GM12878 (cell line): Measurements from ENCODE around the gene ETNPPL. TPM values are rescaled to one million over a fixed set of nuclear protein-coding genes. Genes with fewer than 3 reads are reported as not detected.

Experiments
- ATAC-seq: fragments of 200-7000 bp; cut with Tn5 transposase; 3 replicates; pipeline ENCODE4 v1.9.1; 2020; ENCODE audit warnings: mild to moderate bottlenecking, moderate library complexity
- BruUV-seq: library from RNA; stranded (reverse); fragments of 400-500 nt; replicated peaks from 2 replicates; lab custom pipeline; 2021; lab: Mats Ljungman, UMichigan
- CTCF ChIA-PET: fragments of 300-600 bp; sonication (Branson Sonifier 250); formaldehyde crosslinking; extraction: SDS; loops from one replicate; lab custom pipeline; 2021; ENCODE audit warnings: inconsistent platforms; lab: Yijun Ruan, JAX
- POLR2A ChIA-PET: fragments of 350-600 bp; formaldehyde crosslinking; extraction: SDS; loops from one replicate; lab custom pipeline; 2021; ENCODE audit warnings: inconsistent platforms; lab: Charles Lee
- RAD21 ChIA-PET: fragments of 300-600 bp; sonication (Branson Sonifier 250); formaldehyde crosslinking; loops from one replicate; lab custom pipeline; 2023; ENCODE audit warnings: antibody characterized with exemption; ENCODE audit not compliant: unreplicated experiment; lab: Charles Lee
- SMC1A ChIA-PET: fragments of 300-600 bp; sonication (Branson Sonifier 250); formaldehyde crosslinking; loops from one replicate; lab custom pipeline; 2023; ENCODE audit not compliant: unreplicated experiment, uncharacterized antibody; lab: Charles Lee
- DNase-seq: peaks from one replicate; pipeline ENCODE4 v3.0.0-alpha.2; 2011; ENCODE audit warnings: low read depth, low spot score
- FAIRE-seq: peaks from 3 replicates; lab custom pipeline; 2011; peaks lifted over from hg19 to GRCh38; lab: Jason Lieb, UNC
- H2AFZ ChIP-seq: 2 replicates; pipeline ENCODE4 v1.6.0; 2011; ENCODE audit warnings: low read depth, low read length, control low read depth; ENCODE audit not compliant: control insufficient read depth
- H3K27ac ChIP-seq: 2 replicates; pipeline ENCODE4 v1.5.1; 2011; ENCODE audit warnings: control low read depth; ENCODE audit not compliant: control insufficient read depth, insufficient read depth
- H3K27me3 ChIP-seq, 2 experiments: replicated peaks in 1 of 2; 2 replicates each; pipeline versions ENCODE4 v1.6.0 to v1.6.1; 2011; ENCODE audit warnings: low read length in 1 of 2; ENCODE audit not compliant: control insufficient read depth in 2 of 2, insufficient read depth in 2 of 2
- H3K36me3 ChIP-seq, 2 experiments: 2 replicates each; pipeline ENCODE4 v1.5.1; 2011; ENCODE audit warnings: low read length in 1 of 2; ENCODE audit not compliant: control insufficient read depth in 2 of 2, insufficient read depth in 2 of 2
- H3K4me1 ChIP-seq: 2 replicates; pipeline ENCODE4 v1.6.1; 2011; ENCODE audit warnings: mild to moderate bottlenecking, low read length, moderate library complexity, mixed read lengths; ENCODE audit not compliant: control insufficient read depth, insufficient read depth
- H3K4me2 ChIP-seq: 2 replicates; pipeline ENCODE4 v1.6.0; 2011; ENCODE audit warnings: control low read depth; ENCODE audit not compliant: control insufficient read depth, insufficient read depth
- H3K4me3 ChIP-seq: fragments of 200-600 bp; sonication (generic); 2 replicates; pipeline ENCODE4 v1.5.1; 2016
- H3K79me2 ChIP-seq: 2 replicates; pipeline ENCODE4 v1.6.0; 2011; ENCODE audit warnings: low read length; ENCODE audit not compliant: control insufficient read depth, insufficient read depth
- H3K9ac ChIP-seq: 2 replicates; pipeline ENCODE4 v1.8.0; 2011; ENCODE audit warnings: low read length, control low read depth, mixed read lengths; ENCODE audit not compliant: control insufficient read depth, insufficient read depth
- H3K9me3 ChIP-seq: replicated peaks from 3 replicates; pipeline ENCODE4 v1.5.1; 2011; ENCODE audit warnings: mild to moderate bottlenecking, low read length; ENCODE audit not compliant: control insufficient read depth, insufficient read depth
- H4K20me1 ChIP-seq: 2 replicates; pipeline ENCODE4 v1.6.0; 2011; ENCODE audit not compliant: control insufficient read depth, insufficient read depth
- ASH2L ChIP-seq: fragments of 300-600, 200-600 bp; sonication (generic); IDR thresholded peaks from 2 replicates; pipeline ENCODE4 v1.6.1; 2017; ENCODE audit warnings: low read depth, mild to moderate bottlenecking, borderline replicate concordance
- EED ChIP-seq: sonication (generic); IDR thresholded peaks from 2 replicates; pipeline ENCODE4 v1.6.1; 2016; ENCODE audit warnings: antibody characterized with exemption, low read depth
- FOXK2 ChIP-seq: fragments of 450-650 bp; IDR thresholded peaks from 2 replicates; pipeline ENCODE4 v1.6.1; 2017; ENCODE audit warnings: mild to moderate bottlenecking, moderate library complexity
- NFXL1 ChIP-seq: fragments of 450-650 bp; IDR thresholded peaks from 2 replicates; pipeline ENCODE4 v1.6.1; 2017; ENCODE audit warnings: antibody characterized with exemption, mild to moderate bottlenecking, borderline replicate concordance
- NR2F1 ChIP-seq: fragments of 450-650 bp; conservative IDR thresholded peaks from 2 replicates; pipeline ENCODE4 v1.6.1; 2017; ENCODE audit warnings: mild to moderate bottlenecking
- PAX5 ChIP-seq: IDR thresholded peaks from 2 replicates; pipeline ENCODE4 v1.6.1; 2011; ENCODE audit warnings: low read depth, low read length, borderline replicate concordance
- PML ChIP-seq: IDR thresholded peaks from 2 replicates; pipeline ENCODE4 v1.6.1; 2012; ENCODE audit warnings: low read length, inconsistent platforms
- POU2F2 ChIP-seq: IDR thresholded peaks from 3 replicates; pipeline ENCODE4 v1.6.1; 2011; ENCODE audit warnings: low read depth, mild to moderate bottlenecking, low read length, borderline replicate concordance
- RELA ChIP-seq: fragments of 450-650 bp; IDR thresholded peaks from 2 replicates; pipeline ENCODE4 v1.8.0; 2014; ENCODE audit warnings: borderline replicate concordance; ENCODE audit not compliant: partially characterized antibody
- SMAD5 ChIP-seq: IDR thresholded peaks from 2 replicates; pipeline ENCODE4 v1.6.1; 2016; ENCODE audit warnings: antibody characterized with exemption, low read depth
- SMC3 ChIP-seq: IDR thresholded peaks from 2 replicates; pipeline ENCODE4 v1.6.1; 2011; ENCODE audit warnings: low read length, improper control_type of control experiment, borderline replicate concordance
- SREBF1 ChIP-seq: IDR thresholded peaks from 2 replicates; pipeline ENCODE4 v1.6.1; 2012; ENCODE audit warnings: mild to moderate bottlenecking, low read length
- SUPT20H ChIP-seq: IDR thresholded peaks from 2 replicates; pipeline ENCODE4 v1.6.1; 2011; ENCODE audit warnings: low read depth, mild to moderate bottlenecking, low read length, moderate library complexity, borderline replicate concordance; ENCODE audit not compliant: control insufficient read depth
- ZNF207 ChIP-seq: fragments of 450-650 bp; IDR thresholded peaks from 2 replicates; pipeline ENCODE4 v1.6.1; 2014; ENCODE audit warnings: antibody characterized with exemption, mild to moderate bottlenecking, borderline replicate concordance
- WGBS: methylation state at CpG from one replicate; pipeline ENCODE4 v1.1.6; 2016; ENCODE audit warnings: low lambda C conversion rate; ENCODE audit not compliant: insufficient replicate concordance, insufficient coverage; ENCODE audit errors: missing lambda C conversion rate; 5-methylcytosine and 5-hydroxymethylcytosine counted together
- in situ Hi-C: fragments of 300-500 bp; cut with MboI; formaldehyde crosslinking; loops from 9 replicates; pipeline ENCODE4 v1.14.3; 2018; ENCODE audit warnings: mixed read lengths
- intact Hi-C: fragments of 100-400 bp; cut with micrococcal nuclease; formaldehyde crosslinking; loops from one replicate; pipeline ENCODE4 v1.14.2; 2022; ENCODE audit not compliant: unreplicated experiment
- polyA plus RNA-seq, 11 experiments: library from polyadenylated mRNA; depleted of rRNA in 4 of 11; unstranded in 6 of 11; stranded (reverse) in 5 of 11; fragments of >200 nt; fragmentation: Nextera tagmentation in 4 of 11; fragmentation: Illumina TruSeq in 1 of 11; extraction: Ambion mirVana in 4 of 11; extraction: Trizol in 1 of 11; gene quantifications; 1 replicate in 1 of 11; 2 replicates in 10 of 11; pipeline versions ENCODE4 v1.2.1 to v1.2.3, GENCODE V29; 2011 to 2016; ENCODE audit warnings: inconsistent platforms in 2 of 11, missing spikeins in 2 of 11, low read depth in 1 of 11
- total RNA-seq, 4 experiments: library from RNA; depleted of rRNA in 3 of 4; stranded (reverse); fragments of >200 nt in 3 of 4; fragmentation: Illumina TruSeq in 1 of 4; extraction: Trizol in 1 of 4; gene quantifications; 2 replicates each; pipeline versions ENCODE4 v1.2.1 to v1.2.3, GENCODE V29; 2013 to 2021
- TF ChIP-seq, protein P1 (sequence below), 3 experiments: IDR thresholded peaks in 2 of 3; conservative IDR thresholded peaks in 1 of 3; 2 replicates each; pipeline ENCODE4 v1.5.1; 2011; ENCODE audit warnings: low read depth in 3 of 3, low read length in 3 of 3, mild to moderate bottlenecking in 3 of 3, control low read depth in 2 of 3, moderate library complexity in 2 of 3, inconsistent platforms in 1 of 3, mixed read lengths in 1 of 3; ENCODE audit not compliant: control insufficient read depth in 2 of 3, insufficient read depth in 1 of 3; ENCODE audit errors: extremely low read depth in 1 of 3
- TF ChIP-seq, protein P2 (sequence below): IDR thresholded peaks from 2 replicates; pipeline ENCODE4 v1.6.1; 2012; ENCODE audit warnings: mild to moderate bottlenecking, low read depth, low read length

The ETNPPL gene
- total and polyA plus RNA-seq, 10 of the 15 experiments (the other 5 are each of a cell fraction or from before 2014, with no cell fraction given): not detected

DNA sequence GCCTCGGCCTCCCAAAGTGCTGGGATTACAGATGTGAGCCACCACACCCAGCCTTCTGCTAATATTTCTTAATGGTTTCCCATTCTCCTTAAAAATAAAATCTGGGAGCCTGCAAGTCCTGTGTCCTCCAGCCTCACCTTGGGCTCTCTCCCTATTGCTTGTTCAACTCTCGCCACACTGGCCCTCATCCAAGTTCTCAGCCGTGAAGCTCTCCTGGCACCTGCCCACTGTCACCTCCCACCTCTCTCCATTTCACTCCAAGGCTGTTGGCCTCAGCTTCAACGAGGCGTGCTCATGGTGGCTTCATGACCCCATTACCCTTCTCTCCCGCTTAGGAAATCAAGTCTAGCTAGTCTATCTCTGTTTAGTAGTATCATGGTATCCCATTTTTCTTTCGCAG is 9.5 kb upstream of the ETNPPL start:
- TF ChIP-seq FOXK2 (no peak), EED (no peak), SUPT20H (no peak), RELA (no peak), SMAD5 (no peak), POU2F2 (no peak), ASH2L (no peak), NFXL1 (no peak), ZNF207 (no peak), PAX5 (no peak), SMC3 (no peak), NR2F1 (no peak), PML (no peak), SREBF1 (no peak)
- TF ChIP-seq, protein P1, sequence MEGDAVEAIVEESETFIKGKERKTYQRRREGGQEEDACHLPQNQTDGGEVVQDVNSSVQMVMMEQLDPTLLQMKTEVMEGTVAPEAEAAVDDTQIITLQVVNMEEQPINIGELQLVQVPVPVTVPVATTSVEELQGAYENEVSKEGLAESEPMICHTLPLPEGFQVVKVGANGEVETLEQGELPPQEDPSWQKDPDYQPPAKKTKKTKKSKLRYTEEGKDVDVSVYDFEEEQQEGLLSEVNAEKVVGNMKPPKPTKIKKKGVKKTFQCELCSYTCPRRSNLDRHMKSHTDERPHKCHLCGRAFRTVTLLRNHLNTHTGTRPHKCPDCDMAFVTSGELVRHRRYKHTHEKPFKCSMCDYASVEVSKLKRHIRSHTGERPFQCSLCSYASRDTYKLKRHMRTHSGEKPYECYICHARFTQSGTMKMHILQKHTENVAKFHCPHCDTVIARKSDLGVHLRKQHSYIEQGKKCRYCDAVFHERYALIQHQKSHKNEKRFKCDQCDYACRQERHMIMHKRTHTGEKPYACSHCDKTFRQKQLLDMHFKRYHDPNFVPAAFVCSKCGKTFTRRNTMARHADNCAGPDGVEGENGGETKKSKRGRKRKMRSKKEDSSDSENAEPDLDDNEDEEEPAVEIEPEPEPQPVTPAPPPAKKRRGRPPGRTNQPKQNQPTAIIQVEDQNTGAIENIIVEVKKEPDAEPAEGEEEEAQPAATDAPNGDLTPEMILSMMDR (IDR thresholded peaks at IDR 0.05 in 2 of 3, conservative IDR thresholded peaks at IDR 0.05 in 1 of 3; ENCODE audit: control insufficient read depth in 2 of 3, extremely low read depth in 1 of 3, insufficient read depth in 1 of 3, low read depth in 3 of 3, low read length in 3 of 3): no peak
- TF ChIP-seq, protein P2, sequence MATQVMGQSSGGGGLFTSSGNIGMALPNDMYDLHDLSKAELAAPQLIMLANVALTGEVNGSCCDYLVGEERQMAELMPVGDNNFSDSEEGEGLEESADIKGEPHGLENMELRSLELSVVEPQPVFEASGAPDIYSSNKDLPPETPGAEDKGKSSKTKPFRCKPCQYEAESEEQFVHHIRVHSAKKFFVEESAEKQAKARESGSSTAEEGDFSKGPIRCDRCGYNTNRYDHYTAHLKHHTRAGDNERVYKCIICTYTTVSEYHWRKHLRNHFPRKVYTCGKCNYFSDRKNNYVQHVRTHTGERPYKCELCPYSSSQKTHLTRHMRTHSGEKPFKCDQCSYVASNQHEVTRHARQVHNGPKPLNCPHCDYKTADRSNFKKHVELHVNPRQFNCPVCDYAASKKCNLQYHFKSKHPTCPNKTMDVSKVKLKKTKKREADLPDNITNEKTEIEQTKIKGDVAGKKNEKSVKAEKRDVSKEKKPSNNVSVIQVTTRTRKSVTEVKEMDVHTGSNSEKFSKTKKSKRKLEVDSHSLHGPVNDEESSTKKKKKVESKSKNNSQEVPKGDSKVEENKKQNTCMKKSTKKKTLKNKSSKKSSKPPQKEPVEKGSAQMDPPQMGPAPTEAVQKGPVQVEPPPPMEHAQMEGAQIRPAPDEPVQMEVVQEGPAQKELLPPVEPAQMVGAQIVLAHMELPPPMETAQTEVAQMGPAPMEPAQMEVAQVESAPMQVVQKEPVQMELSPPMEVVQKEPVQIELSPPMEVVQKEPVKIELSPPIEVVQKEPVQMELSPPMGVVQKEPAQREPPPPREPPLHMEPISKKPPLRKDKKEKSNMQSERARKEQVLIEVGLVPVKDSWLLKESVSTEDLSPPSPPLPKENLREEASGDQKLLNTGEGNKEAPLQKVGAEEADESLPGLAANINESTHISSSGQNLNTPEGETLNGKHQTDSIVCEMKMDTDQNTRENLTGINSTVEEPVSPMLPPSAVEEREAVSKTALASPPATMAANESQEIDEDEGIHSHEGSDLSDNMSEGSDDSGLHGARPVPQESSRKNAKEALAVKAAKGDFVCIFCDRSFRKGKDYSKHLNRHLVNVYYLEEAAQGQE: no peak
- TF ChIP-seq, all 136 proteins: peak for 0
- FAIRE-seq (no peak), DNase-seq (no peak), ATAC-seq (no peak)
- H2AFZ ChIP-seq: no peak overlapping the region
- 36% methylated on average over 7 of the region's 7 CpGs for WGBS
- H3K27ac ChIP-seq: no peak overlapping the region
- H3K79me2 ChIP-seq: no peaks in the 10 kb centered on the region
- BruUV-seq: no TSS peak
- ChIA-PET POLR2A (interaction anchor here (0.5 kb wide), 1 partner anchor 490 kb away, joined by 3 read pairs; no protein-coding TSS in a partner anchor), RAD21 (no interaction called here), SMC1A (no interaction called here), CTCF (interaction anchor here (0.6 kb wide), 1 partner anchor 24 kb away, joined by 3 read pairs; no protein-coding TSS in a partner anchor)
- H4K20me1 ChIP-seq: no peaks in the 10 kb centered on the region
- intact Hi-C loops (no loop called here), in situ Hi-C loops (no loop called here)
- no peak overlapping the region for H3K4me2 ChIP-seq
- no peak overlapping the region for H3K4me3 ChIP-seq
- H3K9ac ChIP-seq: no peak overlapping the region
- H3K36me3 ChIP-seq: no peaks in the 10 kb centered on the region
- H3K4me1 ChIP-seq: no peaks in the 10 kb centered on the region
- H3K9me3 ChIP-seq: no peaks in the 10 kb centered on the region
- no peaks in the 10 kb centered on the region for H3K27me3 ChIP-seq
